Naive thymus-derived CD4-positive, alpha-beta T cell (primary cell): ENCODE measurements around the gene PTPN13. TPM values are rescaled to one million over a fixed set of nuclear protein-coding genes. Genes with fewer than 3 reads are reported as not detected.

Source experiments
- ATAC-seq: fragments of 150-1000 bp; cut with Tn5 transposase; 2 replicates; pipeline ENCODE4 v1.10.0; 2021; ENCODE audit warnings: mild to moderate bottlenecking, moderate library complexity
- CTCF ChIA-PET: fragments of 350-600 bp; sonication (Branson Sonifier 250); formaldehyde crosslinking; loops from one replicate; lab custom pipeline; 2021; ENCODE audit warnings: antibody characterized with exemption; lab: Charles Lee
- POLR2A ChIA-PET: fragments of 350-600 bp; sonication (Branson Sonifier 250); formaldehyde crosslinking; loops from one replicate; lab custom pipeline; 2021; ENCODE audit warnings: antibody characterized with exemption, inconsistent platforms; lab: Charles Lee
- DNase-seq, 9 donors: peaks; one replicate each; pipeline versions ENCODE4 v3.0.0 to v3.0.0-alpha.2; 2020 to 2022; ENCODE audit warnings: mixed read lengths in 1 of 9
- H3K27ac ChIP-seq: one replicate; pipeline ENCODE4 v1.7.0; 2013; ENCODE audit warnings: mild to moderate bottlenecking, low read depth, low read length, moderate library complexity
- H3K27me3 ChIP-seq, 2 donors: one replicate each; pipeline ENCODE4 v1.7.0; 2013; ENCODE audit warnings: low read length in 2 of 2, mild to moderate bottlenecking in 2 of 2, moderate library complexity in 2 of 2; ENCODE audit not compliant: control insufficient read depth in 2 of 2, insufficient read depth in 2 of 2
- H3K36me3 ChIP-seq, 3 experiments: 1 replicate in 2 of 3; 2 replicates in 1 of 3; pipeline ENCODE4 v1.7.0; 2013; ENCODE audit warnings: low read length in 3 of 3, mild to moderate bottlenecking in 3 of 3, moderate library complexity in 1 of 3; ENCODE audit not compliant: insufficient read depth in 3 of 3, control insufficient read depth in 2 of 3
- H3K4me1 ChIP-seq, 2 donors: one replicate each; pipeline ENCODE4 v1.7.0; 2013; ENCODE audit warnings: low read length in 2 of 2, mild to moderate bottlenecking in 2 of 2, moderate library complexity in 1 of 2; ENCODE audit not compliant: control insufficient read depth in 2 of 2, insufficient read depth in 2 of 2
- H3K4me3 ChIP-seq: 2 replicates; pipeline ENCODE4 v1.7.0; 2013; ENCODE audit warnings: mild to moderate bottlenecking, low read length
- H3K9me3 ChIP-seq, 3 experiments: 1 replicate in 2 of 3; 2 replicates in 1 of 3; pipeline ENCODE4 v1.7.0; 2013; ENCODE audit warnings: low read length in 3 of 3; ENCODE audit not compliant: control insufficient read depth in 2 of 3
- H3K27ac Mint-ChIP-seq, 9 donors: one replicate each; pipeline ENCODE4 v1.8.0; 2020 to 2022; ENCODE audit warnings: mixed read lengths in 9 of 9, mild to moderate bottlenecking in 8 of 9, moderate library complexity in 5 of 9, inconsistent platforms in 2 of 9
- H3K27me3 Mint-ChIP-seq, 5 donors: one replicate each; pipeline ENCODE4 v1.8.0; 2021 to 2022; ENCODE audit warnings: mixed read lengths in 5 of 5, mild to moderate bottlenecking in 1 of 5
- H3K36me3 Mint-ChIP-seq, 5 donors: one replicate each; pipeline ENCODE4 v1.8.0; 2020 to 2022; ENCODE audit warnings: mixed read lengths in 5 of 5, mild to moderate bottlenecking in 3 of 5, inconsistent platforms in 1 of 5
- H3K4me1 Mint-ChIP-seq, 7 donors: one replicate each; pipeline ENCODE4 v1.8.0; 2020 to 2022; ENCODE audit warnings: mixed read lengths in 7 of 7, mild to moderate bottlenecking in 3 of 7, inconsistent platforms in 1 of 7
- H3K4me3 Mint-ChIP-seq, 10 donors: one replicate each; pipeline ENCODE4 v1.8.0; 2020 to 2022; ENCODE audit warnings: mild to moderate bottlenecking in 10 of 10, mixed read lengths in 10 of 10, moderate library complexity in 6 of 10, inconsistent platforms in 2 of 10
- H3K9me3 Mint-ChIP-seq, 11 donors: one replicate each; pipeline ENCODE4 v1.8.0; 2020 to 2022; ENCODE audit warnings: mixed read lengths in 11 of 11, mild to moderate bottlenecking in 4 of 11, inconsistent platforms in 1 of 11, moderate library complexity in 1 of 11
- intact Hi-C, 2 donors: fragments of 100-400 bp; cut with micrococcal nuclease; formaldehyde crosslinking; loops; one replicate each; pipeline ENCODE4 v1.15.1; 2023
- polyA plus RNA-seq, 2 donors: library from polyadenylated mRNA; unstranded; fragments of 300-500 nt; fragmentation: Illumina TruSeq; gene quantifications; one replicate each; pipeline ENCODE4 v1.2.3, GENCODE V29; 2021
- total RNA-seq, 6 experiments: library from RNA in 5 of 6; stranded (reverse) in 5 of 6; gene quantifications; 1 replicate in 5 of 6; 2 replicates in 1 of 6; pipeline ENCODE4 v1.2.3 and lab custom pipeline; 2021 to 2026

The PTPN13 gene
- total and polyA plus RNA-seq, 7 experiments from 2014 or later: 0.05 to 4.5 (median 0.21) TPM; not detected in 3

DNA sequence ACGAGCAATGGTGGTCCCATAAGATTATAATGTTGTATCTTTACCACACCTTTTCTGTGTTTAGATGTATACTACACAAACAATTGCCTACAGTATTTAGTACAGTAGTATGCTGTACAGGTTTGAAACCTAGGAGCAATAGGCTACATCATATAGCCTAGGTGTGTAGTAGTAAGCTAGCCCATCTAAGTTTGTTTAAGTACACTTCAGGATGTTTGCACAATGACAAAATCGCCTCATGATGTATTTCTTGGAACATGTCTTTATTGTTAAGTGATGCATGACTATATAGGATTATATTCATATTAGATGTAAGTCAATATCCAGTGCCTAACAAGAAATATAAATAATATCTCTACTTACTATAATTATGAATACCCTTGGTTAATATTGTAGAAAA lies 150.5 kb downstream of the PTPN13 start:
- H3K4me3 Mint-ChIP-seq: no peak overlapping the region
- DNase-seq (no peak), ATAC-seq (no peak)
- H3K27me3 ChIP-seq: no peaks in the 10 kb centered on the region
- H3K4me1 Mint-ChIP-seq: no peaks in the 10 kb centered on the region
- peaks cover 0 to 5% (median 0%) of the 10 kb centered on the region in 5 donors for H3K36me3 Mint-ChIP-seq
- intact Hi-C loops: no loop called here
- H3K27ac Mint-ChIP-seq: no peak overlapping the region
- H3K27me3 Mint-ChIP-seq: peaks cover 0 to 7% (median 6%) of the 10 kb centered on the region in 5 donors
- no peak overlapping the region for H3K4me3 ChIP-seq
- H3K4me1 ChIP-seq: no peaks in the 10 kb centered on the region
- ChIA-PET POLR2A (no interaction called here), CTCF (no interaction called here)
- H3K9me3 Mint-ChIP-seq: peaks cover 0 to 12% (median 3%) of the 10 kb centered on the region in 11 donors
- H3K9me3 ChIP-seq: no peaks in the 10 kb centered on the region
- no peaks in the 10 kb centered on the region for H3K36me3 ChIP-seq
- no peak overlapping the region for H3K27ac ChIP-seq

- H3K36me3 Mint-ChIP-seq: no peaks in the 10 kb centered on the region
- no peak overlapping the region for H3K27ac ChIP-seq
- intact Hi-C loops: no loop called here
- H3K27me3 Mint-ChIP-seq: peaks cover 0 to 5% (median 4%) of the 10 kb centered on the region in 5 donors
- no peak overlapping the region for H3K27ac Mint-ChIP-seq
- H3K27me3 ChIP-seq: no peaks in the 10 kb centered on the region
- H3K36me3 ChIP-seq: no peaks in the 10 kb centered on the region
- no peak for ATAC-seq
- POLR2A ChIA-PET: no interaction called here
- no peak overlapping the region for H3K4me3 ChIP-seq
- no peaks in the 10 kb centered on the region for H3K4me1 ChIP-seq
- no peaks in the 10 kb centered on the region for H3K9me3 Mint-ChIP-seq
- CTCF ChIA-PET: no interaction called here
- H3K9me3 ChIP-seq: no peaks in the 10 kb centered on the region
- no peak for DNase-seq
- H3K4me3 Mint-ChIP-seq: no peak overlapping the region
- H3K4me1 Mint-ChIP-seq: no peaks in the 10 kb centered on the region
These were observed 155.0 kb downstream of the PTPN13 start for GRCh38 chr4:86749121-86749520.

DNA sequence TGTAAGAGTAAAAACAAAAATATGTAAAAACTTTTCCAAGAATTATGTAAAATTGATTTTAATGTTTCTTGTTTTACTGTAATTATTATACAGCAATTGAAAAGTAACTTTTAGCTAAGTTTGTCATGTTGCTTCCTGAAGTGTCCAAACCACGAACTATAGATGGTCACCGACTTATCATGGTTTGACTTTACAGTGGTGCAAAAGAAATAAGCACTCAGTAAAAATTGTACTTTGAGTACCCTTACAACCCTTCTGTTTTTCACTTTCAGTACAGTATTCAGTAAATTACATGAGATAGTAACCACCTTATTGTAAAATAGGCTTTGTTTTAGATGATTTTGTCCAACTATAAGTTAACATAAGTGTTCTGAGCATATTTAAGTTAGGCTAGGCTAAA lies 161.3 kb downstream of the PTPN13 start:
- CTCF ChIA-PET: no interaction called here
- no peaks in the 10 kb centered on the region for H3K9me3 Mint-ChIP-seq
- Histone ChIP-seq H3K4me1 (no peaks in the 10 kb centered on the region), H3K36me3 (no peaks in the 10 kb centered on the region), H3K4me3 (no peak overlapping the region), H3K27me3 (no peaks in the 10 kb centered on the region), H3K27ac (no peak overlapping the region), H3K9me3 (no peaks in the 10 kb centered on the region)
- no peaks in the 10 kb centered on the region for H3K36me3 Mint-ChIP-seq
- H3K27me3 Mint-ChIP-seq: peaks cover 0 to 12% (median 0%) of the 10 kb centered on the region in 5 donors
- H3K4me3 Mint-ChIP-seq: no peak overlapping the region
- no peak overlapping the region for H3K27ac Mint-ChIP-seq
- intact Hi-C loops: no loop called here
- ATAC-seq (no peak), DNase-seq (no peak)
- H3K4me1 Mint-ChIP-seq: no peaks in the 10 kb centered on the region
- POLR2A ChIA-PET: no interaction called here

- H3K4me1 ChIP-seq: no peaks in the 10 kb centered on the region
- ChIA-PET CTCF (interaction anchor here (0.7 kb wide), 1 partner anchor 23 kb away, joined by 4 read pairs; no protein-coding TSS in a partner anchor), POLR2A (no interaction called here)
- no peaks in the 10 kb centered on the region for H3K4me1 Mint-ChIP-seq
- intact Hi-C loops: no loop called here
- H3K36me3 Mint-ChIP-seq: no peaks in the 10 kb centered on the region
- H3K27ac Mint-ChIP-seq: no peak overlapping the region
- H3K9me3 Mint-ChIP-seq: no peaks in the 10 kb centered on the region
- no peaks in the 10 kb centered on the region for H3K9me3 ChIP-seq
- no peaks in the 10 kb centered on the region for H3K27me3 ChIP-seq
- peaks cover 0 to 12% (median 0%) of the 10 kb centered on the region in 5 donors for H3K27me3 Mint-ChIP-seq
- no peak overlapping the region for H3K27ac ChIP-seq
- no peaks in the 10 kb centered on the region for H3K36me3 ChIP-seq
- no peak overlapping the region for H3K4me3 Mint-ChIP-seq
- no peak overlapping the region for H3K4me3 ChIP-seq
- ATAC-seq (no peak), DNase-seq (no peak)
These were observed 163.4 kb downstream of the PTPN13 start for GRCh38 chr4:86757468-86757867.

- Mint-ChIP-seq H3K4me1 (no peaks in the 10 kb centered on the region), H3K27ac (no peak overlapping the region), H3K36me3 (no peaks in the 10 kb centered on the region), H3K27me3 (peaks cover 0 to 15% (median 0%) of the 10 kb centered on the region in 5 donors), H3K4me3 (no peak overlapping the region), H3K9me3 (peaks cover 0 to 1% (median 0%) of the 10 kb centered on the region in 11 donors)
- no peak for ATAC-seq
- POLR2A ChIA-PET: no interaction called here
- intact Hi-C loops: no loop called here
- no peaks in the 10 kb centered on the region for H3K36me3 ChIP-seq
- no peaks in the 10 kb centered on the region for H3K4me1 ChIP-seq
- no peak for DNase-seq
- no peaks in the 10 kb centered on the region for H3K27me3 ChIP-seq
- no peak overlapping the region for H3K27ac ChIP-seq
- CTCF ChIA-PET: interaction anchor here (0.8 kb wide), 1 partner anchor 221 kb away, joined by 3 read pairs; no protein-coding TSS in a partner anchor
- H3K4me3 ChIP-seq: no peak overlapping the region
- no peaks in the 10 kb centered on the region for H3K9me3 ChIP-seq
These were observed 165.2 kb downstream of the PTPN13 start for GRCh38 chr4:86759298-86759697.

DNA sequence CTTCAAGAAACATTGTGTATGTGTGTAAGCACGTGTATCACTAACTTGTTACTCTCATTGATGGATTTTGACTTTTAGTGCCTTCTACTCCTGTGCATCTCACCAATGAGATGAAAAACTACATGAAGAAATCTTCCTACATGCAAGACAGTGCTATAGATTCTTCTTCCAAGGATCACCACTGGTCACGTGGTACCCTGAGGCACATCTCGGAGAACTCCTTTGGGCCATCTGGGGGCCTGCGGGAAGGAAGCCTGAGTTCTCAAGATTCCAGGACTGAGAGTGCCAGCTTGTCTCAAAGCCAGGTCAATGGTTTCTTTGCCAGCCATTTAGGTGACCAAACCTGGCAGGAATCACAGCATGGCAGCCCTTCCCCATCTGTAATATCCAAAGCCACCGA lies 168.5 kb downstream of the PTPN13 start:
- Histone ChIP-seq H3K9me3 (no peaks in the 10 kb centered on the region), H3K4me3 (no peak overlapping the region), H3K36me3 (no peaks in the 10 kb centered on the region), H3K4me1 (no peaks in the 10 kb centered on the region), H3K27ac (no peak overlapping the region), H3K27me3 (no peaks in the 10 kb centered on the region)
- Mint-ChIP-seq H3K36me3 (no peaks in the 10 kb centered on the region), H3K27me3 (peaks cover 0 to 8% (median 0%) of the 10 kb centered on the region in 5 donors), H3K9me3 (peaks cover 0 to 1% (median 0%) of the 10 kb centered on the region in 11 donors), H3K27ac (no peak overlapping the region), H3K4me3 (no peak overlapping the region), H3K4me1 (no peaks in the 10 kb centered on the region)
- ChIA-PET POLR2A (no interaction called here), CTCF (no interaction called here)
- ATAC-seq (no peak), DNase-seq (no peak)
- intact Hi-C loops: no loop called here

DNA sequence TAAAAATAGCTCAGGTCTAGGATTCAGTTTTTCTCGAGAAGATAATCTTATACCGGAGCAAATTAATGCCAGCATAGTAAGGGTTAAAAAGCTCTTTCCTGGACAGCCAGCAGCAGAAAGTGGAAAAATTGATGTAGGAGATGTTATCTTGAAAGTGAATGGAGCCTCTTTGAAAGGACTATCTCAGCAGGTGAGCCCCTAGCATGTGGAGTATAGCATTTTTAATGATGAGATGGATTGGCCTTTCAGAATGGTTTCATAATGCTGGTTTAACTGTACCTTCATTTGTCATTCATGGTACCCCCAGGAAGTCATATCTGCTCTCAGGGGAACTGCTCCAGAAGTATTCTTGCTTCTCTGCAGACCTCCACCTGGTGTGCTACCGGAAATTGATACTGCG lies 175.7 kb downstream of the PTPN13 start:
- H3K4me1 ChIP-seq: no peaks in the 10 kb centered on the region
- H3K4me3 Mint-ChIP-seq: no peak overlapping the region
- ATAC-seq: no peak
- H3K27me3 Mint-ChIP-seq: peaks cover 0 to 4% (median 0%) of the 10 kb centered on the region in 5 donors
- ChIA-PET CTCF (no interaction called here), POLR2A (no interaction called here)
- H3K4me3 ChIP-seq: no peak overlapping the region
- H3K36me3 Mint-ChIP-seq: no peaks in the 10 kb centered on the region
- H3K27me3 ChIP-seq: no peaks in the 10 kb centered on the region
- H3K4me1 Mint-ChIP-seq: no peaks in the 10 kb centered on the region
- no peaks in the 10 kb centered on the region for H3K9me3 ChIP-seq
- no peak overlapping the region for H3K27ac Mint-ChIP-seq
- H3K27ac ChIP-seq: no peak overlapping the region
- no peak for DNase-seq
- intact Hi-C loops: no loop called here
- no peaks in the 10 kb centered on the region for H3K9me3 Mint-ChIP-seq
- H3K36me3 ChIP-seq: no peaks in the 10 kb centered on the region
